ENCODE data around the gene MS4A13. TPM values are rescaled to one million over a fixed set of nuclear protein-coding genes. Genes with fewer than 3 reads are reported as not detected.
A peak's percentile ranks its signal among the peaks of the same experiment; 100 is the strongest.

Gene MS4A13
- total RNA-seq, 2 experiments from 2014 or later, result not detected

DNA sequence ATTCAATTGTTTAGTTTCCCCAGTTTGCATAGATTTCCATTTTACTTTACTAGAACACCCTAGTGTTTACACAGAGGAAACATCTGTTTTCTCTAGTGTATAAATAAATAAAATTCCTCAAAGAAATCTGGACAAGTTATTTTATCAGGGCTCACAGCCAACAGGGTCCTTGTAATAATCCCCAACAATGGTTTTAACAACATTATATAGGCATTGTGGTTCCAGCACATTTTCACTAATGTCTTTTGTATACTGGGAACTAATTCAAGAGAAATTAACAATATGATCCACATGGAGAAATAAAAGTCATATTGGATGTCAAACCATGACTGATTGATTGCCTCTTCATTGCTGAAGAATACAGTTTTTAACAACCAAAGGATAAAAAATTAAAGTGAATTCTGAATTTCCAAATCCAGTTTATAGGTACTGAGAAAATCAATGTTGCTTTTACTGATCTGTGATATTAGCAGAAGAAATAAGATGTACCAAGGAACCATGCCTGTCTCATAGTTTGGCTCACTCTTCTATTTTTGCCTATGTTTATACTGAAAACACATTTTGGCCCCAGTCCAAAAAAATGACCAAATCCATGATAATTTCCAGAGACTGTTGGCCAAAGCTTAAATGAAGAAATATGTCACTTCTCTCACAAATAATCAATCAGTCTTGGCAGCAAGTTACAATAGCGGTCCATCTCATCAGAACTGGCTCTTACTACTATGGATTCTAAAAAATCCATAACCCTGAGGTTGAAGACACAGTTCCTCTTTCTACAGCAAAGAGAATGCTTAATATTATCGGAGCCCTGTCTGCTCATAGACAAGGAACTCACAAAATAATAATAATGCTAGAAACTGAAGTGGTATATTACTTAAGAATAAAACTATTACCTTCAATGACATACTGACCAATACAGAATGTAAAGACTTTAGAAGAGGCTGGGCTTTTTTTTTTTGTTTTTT is 1.4 kb upstream of the MS4A13 start:
- intact Hi-C loops (cut with micrococcal nuclease; ENCODE audit: unreplicated experiment), result no loop called here
- no peaks in the 10 kb centered on the region for H3K36me3 ChIP-seq (ENCODE audit: insufficient read depth, low read length)

DNA sequence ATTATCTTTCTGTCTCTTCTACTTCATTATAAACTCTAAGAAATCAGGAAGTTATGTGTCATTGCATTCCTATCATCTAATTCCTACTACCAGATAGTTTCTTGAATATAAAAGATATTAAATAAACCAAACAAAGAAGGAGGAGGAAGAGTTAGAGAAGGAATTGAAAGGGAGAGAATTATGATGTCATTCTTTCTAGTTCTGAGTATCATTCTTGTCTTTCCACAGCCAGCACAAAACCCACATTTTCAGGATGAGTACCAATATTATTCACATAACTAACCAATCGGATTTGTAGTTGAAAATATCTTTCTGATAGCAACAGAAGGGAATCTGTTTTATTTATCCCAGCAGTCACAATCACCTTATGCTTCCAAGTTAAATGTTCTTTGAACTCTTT is 13.3 kb downstream of the MS4A13 start:
- H3K9me3 ChIP-seq (ENCODE audit: low read length), result no peaks in the 10 kb centered on the region
- no peak for DNase-seq (ENCODE audit: low spot score)
- ChIA-PET CTCF (ENCODE audit: unreplicated experiment) (no interaction called here), POLR2A (interaction anchor here (0.6 to 2.3 kb wide), 7 partner anchors 9 to 68 kb away, joined by 3 to 7 read pairs (median 5); no protein-coding TSS in a partner anchor)
- peaks cover 17% of the 10 kb centered on the region for H3K4me1 ChIP-seq (ENCODE audit: insufficient read depth, low read length, poor library complexity, severe bottlenecking)
- no peaks in the 10 kb centered on the region for H4K20me1 ChIP-seq (ENCODE audit: insufficient read depth, low read length)
- H3K36me3 ChIP-seq (ENCODE audit: insufficient read depth, low read length), result no peaks in the 10 kb centered on the region
- H3K9me2 ChIP-seq (ENCODE audit: insufficient read depth, low read length), result no peaks in the 10 kb centered on the region
- TF ChIP-seq, protein P1, sequence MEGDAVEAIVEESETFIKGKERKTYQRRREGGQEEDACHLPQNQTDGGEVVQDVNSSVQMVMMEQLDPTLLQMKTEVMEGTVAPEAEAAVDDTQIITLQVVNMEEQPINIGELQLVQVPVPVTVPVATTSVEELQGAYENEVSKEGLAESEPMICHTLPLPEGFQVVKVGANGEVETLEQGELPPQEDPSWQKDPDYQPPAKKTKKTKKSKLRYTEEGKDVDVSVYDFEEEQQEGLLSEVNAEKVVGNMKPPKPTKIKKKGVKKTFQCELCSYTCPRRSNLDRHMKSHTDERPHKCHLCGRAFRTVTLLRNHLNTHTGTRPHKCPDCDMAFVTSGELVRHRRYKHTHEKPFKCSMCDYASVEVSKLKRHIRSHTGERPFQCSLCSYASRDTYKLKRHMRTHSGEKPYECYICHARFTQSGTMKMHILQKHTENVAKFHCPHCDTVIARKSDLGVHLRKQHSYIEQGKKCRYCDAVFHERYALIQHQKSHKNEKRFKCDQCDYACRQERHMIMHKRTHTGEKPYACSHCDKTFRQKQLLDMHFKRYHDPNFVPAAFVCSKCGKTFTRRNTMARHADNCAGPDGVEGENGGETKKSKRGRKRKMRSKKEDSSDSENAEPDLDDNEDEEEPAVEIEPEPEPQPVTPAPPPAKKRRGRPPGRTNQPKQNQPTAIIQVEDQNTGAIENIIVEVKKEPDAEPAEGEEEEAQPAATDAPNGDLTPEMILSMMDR (conservative IDR thresholded peaks at IDR 0.05; ENCODE audit: low read length), result no peak
- no peak for TF ChIP-seq EZH2phosphoT487 (IDR thresholded peaks at IDR 0.05; ENCODE audit: borderline replicate concordance, low read depth, low read length)
- H3K27ac ChIP-seq (ENCODE audit: low read depth, low read length, poor library complexity, severe bottlenecking), result peak overlapping the region; percentile 33
- intact Hi-C loops (cut with micrococcal nuclease; ENCODE audit: unreplicated experiment), result no loop called here
- no peaks in the 10 kb centered on the region for H3K79me2 ChIP-seq (ENCODE audit: insufficient read depth, low read depth, low read length)
- H3K4me2 ChIP-seq (ENCODE audit: low read length), result peak overlapping the region; percentile 47
- no TSS peak for BruUV-seq (replicated peaks)
- H2AFZ ChIP-seq (ENCODE audit: low read length), result peak overlapping the region; percentile 60
- H3K4me3 ChIP-seq (ENCODE audit: low read depth, low read length, poor library complexity, severe bottlenecking), result no peak overlapping the region

More for the DNA sequence above, 1.4 kb upstream of the MS4A13 start:
- BruUV-seq (replicated peaks), result no TSS peak
- Histone ChIP-seq H3K79me2 (ENCODE audit: insufficient read depth, low read depth, low read length) (no peaks in the 10 kb centered on the region), H3K9me3 (ENCODE audit: low read length) (no peaks in the 10 kb centered on the region), H2AFZ (ENCODE audit: low read length) (no peak overlapping the region), H3K27ac (ENCODE audit: low read depth, low read length, poor library complexity, severe bottlenecking) (no peak overlapping the region), H3K4me3 (ENCODE audit: low read depth, low read length, poor library complexity, severe bottlenecking) (no peak overlapping the region), H3K4me1 (ENCODE audit: insufficient read depth, low read length, poor library complexity, severe bottlenecking) (peaks cover 11% of the 10 kb centered on the region), H3K9me2 (ENCODE audit: insufficient read depth, low read length) (no peaks in the 10 kb centered on the region), H4K20me1 (ENCODE audit: insufficient read depth, low read length) (no peaks in the 10 kb centered on the region), H3K4me2 (ENCODE audit: low read length) (no peak overlapping the region)
- DNase-seq (ENCODE audit: low spot score), result no peak
- POLR2A ChIA-PET, result interaction anchor here (0.6 to 1.8 kb wide), 7 partner anchors 9 to 1343 kb away, joined by 3 to 9 read pairs (median 4); no protein-coding TSS in a partner anchor
- CTCF ChIA-PET (ENCODE audit: unreplicated experiment), result no interaction called here
- TF ChIP-seq EZH2phosphoT487 (IDR thresholded peaks at IDR 0.05; ENCODE audit: borderline replicate concordance, low read depth, low read length), result no peak
- TF ChIP-seq, protein P1 (conservative IDR thresholded peaks at IDR 0.05; ENCODE audit: low read length), result no peak

Data from OCI-LY7 (cell line).